IPS-18a (cell line): ENCODE results near the gene SPEM3.

Source experiments
- H3K27ac ChIP-seq: one replicate; pipeline ENCODE4 v1.5.1; 2013; ENCODE audit warnings: low read length
- H3K27me3 ChIP-seq: one replicate; pipeline ENCODE4 v1.6.1; 2013; ENCODE audit warnings: mild to moderate bottlenecking, low read length; ENCODE audit not compliant: control insufficient read depth, insufficient read depth
- H3K36me3 ChIP-seq: one replicate; pipeline ENCODE4 v1.6.1; 2013; ENCODE audit warnings: low read depth, low read length; ENCODE audit not compliant: control insufficient read depth
- H3K4me1 ChIP-seq: one replicate; pipeline ENCODE4 v1.6.1; 2013; ENCODE audit warnings: low read depth, low read length; ENCODE audit not compliant: control insufficient read depth
- H3K4me3 ChIP-seq: one replicate; pipeline ENCODE4 v1.5.1; 2013; ENCODE audit warnings: low read length
- H3K9ac ChIP-seq: one replicate; pipeline ENCODE4 v1.6.1; 2013; ENCODE audit warnings: mild to moderate bottlenecking, low read length, moderate library complexity
- H3K9me3 ChIP-seq: one replicate; pipeline ENCODE4 v1.6.1; 2013; ENCODE audit warnings: low read depth, low read length; ENCODE audit not compliant: control insufficient read depth

Gene SPEM3

DNA sequence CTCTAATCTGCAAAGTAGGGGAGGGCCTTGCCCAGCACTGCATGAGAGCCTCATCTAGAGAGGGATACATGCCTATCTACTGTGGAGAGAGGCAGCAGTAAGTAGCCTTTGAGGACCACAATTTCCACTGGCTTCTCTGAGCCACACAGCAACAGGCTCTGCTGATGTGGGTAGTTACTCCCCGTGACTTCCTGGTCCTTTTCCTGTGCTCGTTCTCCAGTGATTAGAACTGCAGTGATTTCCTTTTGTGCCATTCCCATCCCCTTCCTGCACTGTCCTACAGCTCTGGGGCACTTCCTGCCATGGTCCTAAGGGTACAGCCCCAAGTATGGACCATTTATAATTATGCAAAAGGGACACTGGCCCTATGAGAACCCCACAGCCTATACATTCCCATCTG is 37.4 kb upstream of the SPEM3 start:
- Histone ChIP-seq H3K4me1 (no peaks in the 10 kb centered on the region), H3K27ac (no peak overlapping the region), H3K9ac (no peak overlapping the region), H3K4me3 (no peak overlapping the region), H3K27me3 (no peaks in the 10 kb centered on the region), H3K9me3 (no peaks in the 10 kb centered on the region), H3K36me3 (peaks cover 13% of the 10 kb centered on the region)

- Histone ChIP-seq H3K4me3 (peak overlapping the region; percentile 85), H3K4me1 (no peaks in the 10 kb centered on the region), H3K36me3 (peaks cover 13% of the 10 kb centered on the region), H3K9ac (peak overlapping the region; percentile 61), H3K27ac (no peak overlapping the region), H3K27me3 (no peaks in the 10 kb centered on the region), H3K9me3 (no peaks in the 10 kb centered on the region)
Observed at GRCh38 chr17:7392696-7393612, 35.7 kb upstream of the SPEM3 start.

- peak overlapping the region; percentile 61 for H3K9ac ChIP-seq
- H3K27ac ChIP-seq, result no peak overlapping the region
- peak overlapping the region; percentile 85 for H3K4me3 ChIP-seq
- H3K27me3 ChIP-seq, result no peaks in the 10 kb centered on the region
- no peaks in the 10 kb centered on the region for H3K9me3 ChIP-seq
- peaks cover 13% of the 10 kb centered on the region for H3K36me3 ChIP-seq
- no peaks in the 10 kb centered on the region for H3K4me1 ChIP-seq
Observed at GRCh38 chr17:7393613-7394451, 34.8 kb upstream of the SPEM3 start.

GRCh38 chr17:7394452-7395191 is 34.0 kb upstream of the SPEM3 start, which contains the start of gene PLSCR3:
PLSCR3 (minus strand) TSS chr17:7394525; CDS start chr17:7394110, 415 bp downstream.
- Histone ChIP-seq H3K9ac (peak within 1 kb of the TSS; percentile 61), H3K36me3 (peaks cover 6% of the 10 kb centered on the region), H3K27me3 (no peaks in the 10 kb centered on the region), H3K9me3 (no peaks in the 10 kb centered on the region), H3K27ac (no peak within 1 kb of the TSS), H3K4me3 (peak within 1 kb of the TSS; percentile 85), H3K4me1 (no peaks in the 10 kb centered on the region)

DNA sequence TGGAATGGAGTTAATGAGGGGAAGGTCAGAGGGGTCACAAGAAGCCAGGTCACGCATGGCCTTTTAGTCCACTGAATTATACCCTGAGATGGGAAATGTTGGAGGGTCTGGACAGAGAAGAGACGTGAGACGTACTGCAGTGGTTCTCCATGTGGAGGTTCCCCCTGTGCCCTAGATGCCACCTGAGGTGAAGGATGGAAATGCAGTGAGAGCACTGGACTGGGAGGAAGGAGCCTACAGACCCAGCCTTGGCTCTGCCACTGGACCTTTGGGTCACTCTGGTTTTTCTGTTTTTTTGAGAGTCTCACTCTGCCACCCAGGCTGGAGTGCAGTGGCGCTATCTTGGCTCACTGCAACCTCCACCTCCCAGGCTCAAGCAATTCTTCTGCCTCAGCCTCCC is 32.5 kb upstream of the SPEM3 start:
- H3K4me1 ChIP-seq, result no peaks in the 10 kb centered on the region
- H3K4me3 ChIP-seq, result no peak overlapping the region
- no peak overlapping the region for H3K9ac ChIP-seq
- no peaks in the 10 kb centered on the region for H3K27me3 ChIP-seq
- H3K36me3 ChIP-seq, result peaks cover 3% of the 10 kb centered on the region
- H3K9me3 ChIP-seq, result no peaks in the 10 kb centered on the region
- no peak overlapping the region for H3K27ac ChIP-seq

- H3K36me3 ChIP-seq, result no peaks in the 10 kb centered on the region
- peaks cover 7% of the 10 kb centered on the region for H3K4me1 ChIP-seq
- H3K9ac ChIP-seq, result no peak overlapping the region
- no peaks in the 10 kb centered on the region for H3K9me3 ChIP-seq
- no peak overlapping the region for H3K27ac ChIP-seq
- no peak overlapping the region for H3K4me3 ChIP-seq
- no peaks in the 10 kb centered on the region for H3K27me3 ChIP-seq
Observed at GRCh38 chr17:7398612-7399011, 30.0 kb upstream of the SPEM3 start.

GRCh38 chr17:7403043-7403726 is 25.5 kb upstream of the SPEM3 start:
- no peak overlapping the region for H3K27ac ChIP-seq
- peak overlapping the region; percentile 88 for H3K4me3 ChIP-seq
- no peaks in the 10 kb centered on the region for H3K9me3 ChIP-seq
- peaks cover 23% of the 10 kb centered on the region for H3K4me1 ChIP-seq
- no peaks in the 10 kb centered on the region for H3K27me3 ChIP-seq
- peak overlapping the region; percentile 72 for H3K9ac ChIP-seq
- H3K36me3 ChIP-seq, result no peaks in the 10 kb centered on the region

DNA sequence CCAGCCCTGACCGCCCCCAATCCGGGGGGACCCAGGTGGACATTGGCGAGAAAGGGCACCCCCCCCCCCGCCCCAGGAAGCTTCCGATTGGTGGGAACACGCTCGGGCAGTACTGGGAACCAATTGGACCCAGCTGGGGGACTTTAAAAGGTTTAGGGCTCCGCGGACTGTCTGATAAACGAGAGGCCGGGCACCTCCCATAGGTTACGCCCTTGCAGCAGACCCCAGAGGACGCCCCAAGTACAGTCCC is 25.0 kb upstream of the SPEM3 start:
- Histone ChIP-seq H3K36me3 (no peaks in the 10 kb centered on the region), H3K9me3 (no peaks in the 10 kb centered on the region), H3K9ac (peak overlapping the region; percentile 72), H3K27me3 (no peaks in the 10 kb centered on the region), H3K27ac (peak overlapping the region; percentile 43), H3K4me1 (peaks cover 23% of the 10 kb centered on the region), H3K4me3 (peak overlapping the region; percentile 88)

GRCh38 chr17:7403977-7404736 is 24.5 kb upstream of the SPEM3 start, which contains the start of gene TMEM256:
TMEM256 (minus strand) TSS chr17:7404097; CDS start chr17:7404084, 13 bp downstream.
- peaks cover 5% of the 10 kb centered on the region for H3K36me3 ChIP-seq
- peak within 1 kb of the TSS; percentile 88 for H3K4me3 ChIP-seq
- H3K9me3 ChIP-seq, result no peaks in the 10 kb centered on the region
- peaks cover 23% of the 10 kb centered on the region for H3K4me1 ChIP-seq
- H3K27ac ChIP-seq, result peak within 1 kb of the TSS; percentile 43
- H3K27me3 ChIP-seq, result no peaks in the 10 kb centered on the region
- peak within 1 kb of the TSS; percentile 72 for H3K9ac ChIP-seq

- peaks cover 23% of the 10 kb centered on the region for H3K4me1 ChIP-seq
- no peak overlapping the region for H3K27ac ChIP-seq
- H3K36me3 ChIP-seq, result peaks cover 12% of the 10 kb centered on the region
- peak overlapping the region; percentile 87 for H3K4me3 ChIP-seq
- H3K9ac ChIP-seq, result peak overlapping the region; percentile 47
- H3K27me3 ChIP-seq, result no peaks in the 10 kb centered on the region
- H3K9me3 ChIP-seq, result no peaks in the 10 kb centered on the region
Observed at GRCh38 chr17:7404737-7405349, 23.8 kb upstream of the SPEM3 start.
